Adrenal gland (tissue), 5 donors: ENCODE measurements around the gene GPRC5D.
A peak's percentile ranks its signal among the peaks of the same experiment; 100 is the strongest.

Experiments used
- POLR2A ChIP-seq, 2 donors: fragments of 450-650 bp; IDR thresholded peaks; one replicate each; pipeline ENCODE4 v1.6.1; 2017; ENCODE audit warnings: antibody characterized with exemption in 2 of 2, mild to moderate bottlenecking in 2 of 2, moderate library complexity in 1 of 2
- TF ChIP-seq, protein P1 (sequence below), 6 experiments: fragments of 450-650 bp in 4 of 6; fragments of 200-600 bp in 2 of 6; sonication (generic) in 1 of 6; IDR thresholded peaks; 1 replicate in 5 of 6; 2 replicates in 1 of 6; pipeline versions ENCODE4 v1.5.1 to v1.8.0; 2016 to 2021; ENCODE audit warnings: antibody characterized with exemption in 6 of 6, mild to moderate bottlenecking in 2 of 6, moderate library complexity in 1 of 6
- donor health status: DM: no; HTN: no; CAD: no.

DNA sequence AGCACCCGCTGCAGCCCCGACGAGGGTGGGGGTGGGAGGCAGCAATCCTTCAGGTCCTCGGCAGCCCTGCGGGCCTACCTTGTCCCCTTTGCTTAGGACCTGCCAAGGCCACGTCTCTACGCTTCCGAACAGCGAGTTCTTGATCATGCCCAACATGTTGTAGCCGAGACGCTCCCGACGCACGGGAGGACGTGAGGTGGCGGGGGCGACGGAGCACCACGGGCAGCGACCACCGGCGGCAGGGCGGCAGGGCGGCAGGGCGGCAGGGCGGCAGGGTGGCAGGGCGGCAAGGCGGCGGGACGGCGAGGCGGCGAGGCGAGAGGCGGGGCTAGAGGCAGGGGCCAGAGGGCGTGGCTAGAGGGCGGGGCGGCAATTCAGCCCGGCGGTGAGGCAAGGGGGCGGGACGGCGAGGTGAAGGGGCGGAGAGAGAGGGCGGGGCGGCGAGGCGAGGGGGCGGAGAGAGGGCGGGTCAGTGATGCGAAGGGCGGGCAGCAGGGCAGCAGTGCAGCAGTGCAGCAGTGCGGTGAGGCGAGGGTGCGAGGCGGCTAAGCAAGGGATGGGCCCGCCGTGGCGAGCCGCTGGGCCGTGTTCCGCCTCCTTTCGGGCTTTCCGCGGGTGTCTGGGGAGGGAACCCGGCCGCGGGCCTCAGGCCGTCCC lies 48.1 kb upstream of the GPRC5D start, which contains the start of gene HEBP1:
- TF ChIP-seq, protein P1, sequence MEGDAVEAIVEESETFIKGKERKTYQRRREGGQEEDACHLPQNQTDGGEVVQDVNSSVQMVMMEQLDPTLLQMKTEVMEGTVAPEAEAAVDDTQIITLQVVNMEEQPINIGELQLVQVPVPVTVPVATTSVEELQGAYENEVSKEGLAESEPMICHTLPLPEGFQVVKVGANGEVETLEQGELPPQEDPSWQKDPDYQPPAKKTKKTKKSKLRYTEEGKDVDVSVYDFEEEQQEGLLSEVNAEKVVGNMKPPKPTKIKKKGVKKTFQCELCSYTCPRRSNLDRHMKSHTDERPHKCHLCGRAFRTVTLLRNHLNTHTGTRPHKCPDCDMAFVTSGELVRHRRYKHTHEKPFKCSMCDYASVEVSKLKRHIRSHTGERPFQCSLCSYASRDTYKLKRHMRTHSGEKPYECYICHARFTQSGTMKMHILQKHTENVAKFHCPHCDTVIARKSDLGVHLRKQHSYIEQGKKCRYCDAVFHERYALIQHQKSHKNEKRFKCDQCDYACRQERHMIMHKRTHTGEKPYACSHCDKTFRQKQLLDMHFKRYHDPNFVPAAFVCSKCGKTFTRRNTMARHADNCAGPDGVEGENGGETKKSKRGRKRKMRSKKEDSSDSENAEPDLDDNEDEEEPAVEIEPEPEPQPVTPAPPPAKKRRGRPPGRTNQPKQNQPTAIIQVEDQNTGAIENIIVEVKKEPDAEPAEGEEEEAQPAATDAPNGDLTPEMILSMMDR (IDR thresholded peaks at IDR 0.05) = peak in 1 of 6 experiments; percentile 9
- peak; percentile 59 to 90 for TF ChIP-seq POLR2A (IDR thresholded peaks at IDR 0.05)
